COLO668 (cell line): ENCODE measurements around the gene SDK2.

Source experiments
- DNase-seq: peaks from one replicate; lab custom pipeline; 2025; ENCODE audit not compliant: unreplicated experiment; lab: John Stamatoyannopoulos, UW

The SDK2 gene

DNA sequence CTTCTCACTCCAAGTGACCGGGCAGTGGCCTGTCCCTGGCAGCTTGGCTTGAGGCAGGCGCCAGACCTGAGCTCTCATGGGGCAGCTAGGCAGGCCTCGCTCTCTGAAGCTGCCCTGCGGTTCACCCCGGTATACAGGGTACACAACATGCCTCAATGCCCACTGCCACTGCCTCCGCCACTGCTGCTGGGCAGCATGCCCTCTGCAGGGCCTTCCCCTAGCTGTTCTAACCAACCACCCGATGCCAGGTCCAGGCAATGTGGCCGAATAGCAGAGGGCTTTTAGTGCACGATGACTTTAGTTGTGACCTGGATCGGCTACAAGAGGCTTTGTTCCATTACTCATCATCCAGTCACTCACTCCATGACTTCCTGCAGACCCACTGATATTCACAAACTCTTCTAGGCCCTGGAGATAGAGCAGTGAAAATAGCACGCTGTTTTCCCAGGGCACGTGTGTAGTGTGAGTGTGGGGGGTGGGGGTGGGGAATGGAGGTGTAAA is 352.2 kb downstream of the SDK2 start:
- DNase-seq: no peak

DNA sequence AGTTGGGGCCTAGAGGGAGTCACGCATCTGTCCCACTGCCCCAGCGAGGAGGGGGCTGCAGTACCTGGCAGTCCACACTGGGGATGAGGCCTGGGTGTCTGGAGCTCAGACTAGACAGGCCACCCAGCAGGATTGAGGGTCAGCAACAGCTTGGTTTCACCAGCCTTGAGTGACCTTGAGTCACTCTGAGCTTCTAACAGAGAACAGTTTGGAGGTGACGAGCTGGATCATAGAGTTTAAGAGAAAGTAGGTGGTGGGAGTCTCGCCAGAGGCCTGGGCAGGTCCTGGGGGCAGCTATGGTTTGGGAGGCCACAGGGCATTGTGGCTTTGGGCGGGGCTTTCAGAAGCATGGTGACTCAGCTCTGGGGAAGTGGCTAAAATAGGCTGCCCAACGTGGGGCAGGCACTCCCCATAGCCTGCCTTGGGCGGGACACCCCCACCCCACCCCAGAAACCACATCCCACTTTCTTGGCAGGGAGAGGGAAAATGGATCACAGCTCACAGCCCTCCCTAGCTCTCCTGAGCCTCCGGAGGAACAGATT is 352.9 kb downstream of the SDK2 start:
- no peak for DNase-seq

DNA sequence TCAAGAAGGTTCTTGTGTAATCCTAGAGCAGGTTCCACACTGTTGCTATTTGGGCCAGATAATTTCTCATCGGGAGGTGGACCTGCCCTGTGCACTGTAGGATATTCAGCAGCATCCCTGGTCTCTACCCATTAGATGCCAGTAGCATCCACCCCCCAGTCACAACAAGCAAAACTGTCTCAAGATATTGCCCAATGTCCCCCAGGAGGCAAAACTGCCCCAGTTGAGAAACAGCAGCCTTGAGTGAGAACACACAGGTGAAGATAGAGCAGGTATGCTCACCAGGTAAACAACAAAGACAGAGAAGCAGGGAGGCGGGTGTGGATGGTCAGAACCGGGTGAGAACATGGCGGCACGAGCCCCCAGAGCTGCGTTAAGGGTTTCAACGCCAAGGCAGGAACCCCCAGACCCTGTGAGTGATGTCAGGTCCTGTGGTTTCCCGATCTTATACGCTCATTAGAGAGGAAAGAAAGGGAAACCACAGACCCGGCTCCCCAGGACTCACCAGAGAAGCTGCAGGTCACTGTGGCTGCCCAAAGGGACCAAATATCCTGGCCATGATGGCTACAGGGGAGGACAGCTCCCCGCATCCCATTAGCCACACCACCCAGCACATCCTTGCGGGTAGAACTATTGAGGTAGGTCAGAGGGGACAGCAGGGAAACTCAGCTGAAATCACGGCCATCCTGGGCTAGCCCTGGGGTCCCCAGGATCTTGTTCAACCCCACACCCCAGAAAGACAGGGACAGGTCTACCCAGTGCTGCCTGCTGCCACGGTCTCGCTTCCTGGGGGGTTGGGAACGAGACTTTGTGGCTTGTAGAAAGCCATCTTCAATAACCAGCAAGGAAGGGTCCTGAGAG is 353.6 kb downstream of the SDK2 start:
- DNase-seq: no peak

DNA sequence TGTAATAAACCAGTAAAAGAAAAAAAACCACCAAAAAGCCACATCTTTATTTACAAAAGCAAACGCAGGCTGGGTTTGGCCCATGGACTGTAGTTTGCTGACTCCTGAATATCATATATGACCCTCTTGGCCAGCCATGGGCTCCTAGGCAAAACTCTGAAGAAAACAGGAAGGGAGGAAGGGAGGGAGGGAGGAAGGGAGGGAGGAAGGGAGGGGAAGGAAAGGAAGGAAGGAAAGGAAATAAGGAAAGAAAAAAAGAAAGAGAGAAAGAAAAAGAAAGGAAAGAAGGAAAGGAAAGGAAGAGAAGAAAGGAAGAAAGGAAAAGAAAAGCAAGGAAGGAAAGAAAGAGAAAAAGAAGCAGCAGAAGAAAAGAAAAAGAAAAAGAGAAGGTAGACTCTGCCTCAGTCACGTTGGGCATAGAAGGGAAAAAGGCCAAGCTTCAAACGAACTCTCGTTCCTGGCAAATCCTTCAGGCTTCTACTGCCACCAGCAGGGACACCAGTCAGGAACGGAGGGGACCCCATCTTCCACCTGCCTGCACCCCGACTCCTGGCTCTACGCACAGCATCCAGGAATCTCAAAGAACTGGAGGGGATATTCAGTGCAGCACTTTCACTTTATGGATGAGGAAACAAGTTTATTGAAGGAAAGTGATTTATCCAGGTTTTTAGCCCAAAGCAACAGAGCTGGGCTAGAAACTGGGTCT is 354.5 kb downstream of the SDK2 start:
- DNase-seq: no peak

DNA sequence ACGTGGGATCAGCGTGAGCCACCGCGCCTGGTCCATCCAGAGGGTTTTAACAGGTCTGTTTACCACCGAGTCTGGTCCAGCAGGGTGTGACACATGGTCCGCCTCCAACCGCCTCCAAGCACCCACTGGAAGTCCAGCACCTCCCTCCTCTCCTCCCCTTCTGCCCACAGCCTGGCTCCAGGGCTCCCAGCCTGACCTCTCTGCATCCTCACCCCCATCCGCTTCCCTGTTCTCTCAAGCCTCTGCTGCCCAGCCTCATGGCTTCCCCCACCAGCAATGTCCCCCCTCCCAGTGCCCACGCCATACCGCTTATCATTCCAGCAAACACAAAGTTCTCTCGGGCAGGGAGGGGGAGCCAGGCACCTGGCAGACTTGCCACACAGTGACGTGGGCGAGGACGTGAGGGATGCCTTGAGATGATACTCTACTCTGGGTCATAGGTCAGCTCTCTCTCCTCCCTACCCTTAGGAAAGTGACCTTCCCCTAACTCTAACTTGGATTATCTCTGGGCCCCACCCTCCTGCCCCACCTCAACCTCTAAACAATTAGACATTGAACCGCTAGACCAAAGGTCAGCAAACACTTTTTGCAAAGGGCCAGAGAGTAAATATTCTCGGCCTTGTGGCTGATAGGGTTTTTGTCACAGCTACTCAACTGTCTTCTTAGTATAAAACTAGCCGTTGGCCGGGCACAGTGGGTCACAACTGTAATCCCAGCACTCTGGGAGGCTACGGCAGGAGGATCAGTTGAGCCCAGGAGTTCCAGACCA is 355.5 kb downstream of the SDK2 start:
- DNase-seq: no peak

DNA sequence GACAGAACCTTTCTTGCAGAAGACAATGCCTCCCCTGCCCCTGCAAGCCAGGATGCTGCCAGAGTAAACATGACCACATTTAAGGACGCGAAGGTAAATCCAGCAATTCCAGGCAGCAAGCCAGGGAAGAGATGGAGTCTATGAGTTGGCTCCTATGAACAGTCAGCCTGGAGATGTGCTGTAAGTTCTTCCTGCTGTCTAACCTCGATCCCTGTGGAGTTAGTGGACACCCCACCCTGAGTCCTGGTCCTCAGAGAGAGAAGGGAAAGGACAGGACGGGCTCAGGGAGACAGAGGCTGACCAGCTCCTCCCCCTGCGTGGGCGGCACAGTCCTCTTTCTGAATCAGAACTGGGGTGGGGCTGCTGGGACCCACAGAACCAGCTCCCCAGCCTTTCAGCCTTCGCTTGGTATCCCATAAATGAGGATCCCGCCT is 357.4 kb downstream of the SDK2 start:
- DNase-seq: no peak

DNA sequence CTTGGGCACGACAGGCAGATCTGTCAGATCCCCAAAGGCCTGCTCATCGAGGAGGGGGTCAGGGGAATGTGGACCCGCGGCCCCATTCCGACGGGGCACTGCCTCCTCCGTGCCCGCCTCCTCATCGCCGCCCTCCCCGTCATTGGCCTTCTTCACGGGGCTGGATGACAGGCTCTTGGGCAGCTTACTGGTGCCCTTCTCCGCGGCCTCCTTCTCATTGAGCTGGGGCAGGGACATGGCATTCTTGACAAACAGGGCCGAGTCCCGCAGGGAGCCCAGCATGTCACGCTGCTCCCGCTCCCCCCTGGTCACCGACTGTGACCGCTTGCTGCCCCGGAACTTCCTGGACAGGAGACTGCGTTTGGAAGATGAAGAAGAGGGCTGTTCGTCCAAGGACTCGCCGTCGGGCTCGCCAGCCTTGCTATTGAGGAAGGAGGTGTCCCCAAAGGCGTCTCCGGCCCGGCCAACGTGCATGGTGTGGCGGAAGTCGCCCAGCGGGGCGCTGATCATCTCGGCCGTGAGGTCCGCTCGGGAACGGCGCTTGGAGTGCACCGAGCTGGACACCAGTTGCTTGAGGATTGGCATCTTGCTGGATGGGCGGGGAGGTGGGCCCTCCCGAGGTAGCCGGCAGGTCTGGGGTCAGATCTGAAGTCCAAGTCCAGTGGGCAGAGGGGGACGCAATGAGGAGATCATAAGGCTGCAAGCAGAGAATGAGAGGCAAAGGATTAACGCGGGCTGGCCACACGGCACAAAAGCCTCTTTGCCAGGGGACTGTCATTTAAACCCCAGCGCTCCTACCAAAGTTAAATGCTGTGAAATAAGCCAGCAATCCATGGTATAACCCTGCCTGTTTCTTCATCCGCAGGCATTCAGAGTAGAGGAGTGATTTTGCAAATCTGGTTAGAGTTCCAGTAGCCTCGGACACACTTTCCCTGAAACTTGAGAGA is 358.1 kb downstream of the SDK2 start:
- no peak for DNase-seq

DNA sequence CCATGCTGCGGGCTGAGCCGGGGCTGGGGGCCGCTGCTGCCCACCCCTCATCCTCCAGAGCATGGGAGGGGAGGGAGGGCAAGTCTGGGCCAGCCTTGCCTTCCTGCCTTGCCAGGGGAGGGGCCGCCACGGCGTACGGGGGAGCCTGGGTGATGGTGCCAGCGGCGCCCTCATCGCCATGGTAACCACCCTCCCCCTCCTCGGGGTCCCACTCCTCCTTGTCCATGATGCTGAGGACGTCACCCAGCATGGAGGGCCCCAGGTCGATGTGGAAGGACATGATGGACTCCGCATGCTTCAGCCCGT is 358.7 kb downstream of the SDK2 start:
- no peak for DNase-seq

DNA sequence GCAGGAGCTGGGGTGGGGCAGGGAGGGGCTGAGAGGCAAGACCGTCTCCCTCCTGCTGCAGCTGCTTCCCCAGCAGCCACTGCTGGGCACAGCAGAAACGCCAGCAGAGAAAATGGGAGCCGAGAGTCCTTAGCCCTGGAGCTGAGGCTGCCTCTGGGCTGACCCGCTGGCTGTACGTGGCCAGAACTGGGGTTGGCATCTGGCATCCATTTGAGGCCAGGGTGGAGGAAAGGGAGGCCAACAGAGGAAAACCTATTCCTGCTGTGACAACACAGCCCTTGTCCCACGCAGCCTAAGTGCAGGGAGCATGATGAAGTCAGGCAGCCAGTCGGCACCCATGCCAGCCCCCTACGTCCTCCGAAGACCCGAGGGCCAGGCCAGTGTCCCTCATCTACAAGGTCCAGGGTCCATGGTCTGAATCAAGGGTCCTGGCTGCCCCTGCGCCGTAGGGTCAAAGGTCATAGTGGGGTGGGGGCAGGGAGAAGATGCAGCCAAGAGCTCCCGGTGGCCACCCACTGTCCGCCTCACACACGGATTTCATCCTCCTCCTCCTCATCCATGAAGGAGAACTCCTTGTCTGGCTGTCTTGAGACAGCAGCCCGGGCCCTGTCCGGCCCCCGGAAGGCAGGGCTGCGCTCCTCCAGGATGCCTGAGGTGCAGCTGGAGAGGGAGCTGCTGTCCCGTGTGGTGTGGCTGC is 359.2 kb downstream of the SDK2 start:
- DNase-seq: no peak
